Lower lobe of right lung (tissue), 2 donors: Measurements from ENCODE around the gene NSDHL. TPM values are rescaled to one million over a fixed set of nuclear protein-coding genes. Genes with fewer than 3 reads are reported as not detected.
"Not testable (repeated sequence)": the region's sequence is repeated elsewhere in the genome, so short reads cannot be mapped to it uniquely, and the experiment has no call there.

Source experiments
- ATAC-seq, 2 donors: fragments of 200-7000 bp; cut with Tn5 transposase; one replicate each; pipeline ENCODE4 v1.9.1; 2020 to 2022; ENCODE audit warnings: mild to moderate bottlenecking in 2 of 2, moderate library complexity in 2 of 2
- DNase-seq: peaks from one replicate; pipeline ENCODE4 v3.0.0-alpha.2; 2020
- H3K27ac ChIP-seq: fragments of 200-600 bp; one replicate; pipeline ENCODE4 v1.8.0; 2022
- H3K27me3 ChIP-seq: fragments of 200-600 bp; one replicate; pipeline ENCODE4 v1.8.0; 2022; ENCODE audit warnings: low read depth
- H3K36me3 ChIP-seq: fragments of 200-600 bp; one replicate; pipeline ENCODE4 v1.8.0; 2022; ENCODE audit warnings: mild to moderate bottlenecking
- H3K4me1 ChIP-seq: fragments of 200-600 bp; one replicate; pipeline ENCODE4 v1.8.0; 2022
- H3K4me3 ChIP-seq: fragments of 200-600 bp; one replicate; pipeline ENCODE4 v1.8.0; 2022; ENCODE audit warnings: mild to moderate bottlenecking
- H3K9me3 ChIP-seq: fragments of 200-600 bp; one replicate; pipeline ENCODE4 v1.8.0; 2022
- CTCF ChIP-seq: fragments of 200-600 bp; IDR thresholded peaks from one replicate; pipeline ENCODE4 v1.8.0; 2022; ENCODE audit warnings: antibody characterized with exemption, mild to moderate bottlenecking
- intact Hi-C: fragments of 100-400 bp; cut with DNase I; formaldehyde crosslinking; loops from one replicate; pipeline ENCODE4 v1.11.0; 2022
- total RNA-seq: library from RNA; stranded (reverse); fragmentation: NEBNext Ultra II Directional; extraction: Animal tissue kit (Norgen Biotek cat#: 25700); gene quantifications from one replicate; pipeline ENCODE4 v1.2.1, GENCODE V29; 2021
- donor health status: DM: no; HTN: yes; CAD: no; lungs with severe emphysema.

The NSDHL gene
- total RNA-seq, 1 donor from 2014 or later: 18.1 TPM

GRCh38 chrX:152832520-152832919 lies 1.7 kb downstream of the NSDHL start:
- H3K27me3 ChIP-seq: no peaks in the 10 kb centered on the region
- H3K27ac ChIP-seq: no peak overlapping the region
- no peak for ATAC-seq
- H3K4me1 ChIP-seq: no peaks in the 10 kb centered on the region
- TF ChIP-seq CTCF: no peak
- H3K4me3 ChIP-seq: no peak overlapping the region
- DNase-seq: no peak
- no peaks in the 10 kb centered on the region for H3K9me3 ChIP-seq
- intact Hi-C loops: no loop called here
- peaks cover 14% of the 10 kb centered on the region for H3K36me3 ChIP-seq

- intact Hi-C loops: no loop called here
- Histone ChIP-seq H3K9me3 (no peaks in the 10 kb centered on the region), H3K36me3 (peaks cover 6% of the 10 kb centered on the region), H3K27me3 (no peaks in the 10 kb centered on the region), H3K4me3 (no peak overlapping the region), H3K4me1 (no peaks in the 10 kb centered on the region), H3K27ac (no peak overlapping the region)
- no peak for TF ChIP-seq CTCF
- DNase-seq (no peak), ATAC-seq (no peak)
These were observed 2.5 kb downstream of the NSDHL start for GRCh38 chrX:152833378-152833777.

- H3K4me1 ChIP-seq, H3K27ac ChIP-seq, intact Hi-C loops, H3K4me3 ChIP-seq, H3K9me3 ChIP-seq, H3K36me3 ChIP-seq, ATAC-seq, H3K27me3 ChIP-seq, DNase-seq: not testable (repeated sequence)
These were observed 4.6 kb downstream of the NSDHL start for GRCh38 chrX:152835470-152835869.

GRCh38 chrX:152842772-152843338 lies 12.0 kb downstream of the NSDHL start:
- Histone ChIP-seq H3K9me3 (no peaks in the 10 kb centered on the region), H3K27ac (no peak overlapping the region), H3K27me3 (no peaks in the 10 kb centered on the region), H3K4me1 (no peaks in the 10 kb centered on the region), H3K4me3 (no peak overlapping the region), H3K36me3 (peaks cover 8% of the 10 kb centered on the region)
- TF ChIP-seq CTCF: no peak
- no peak for DNase-seq
- no peak for ATAC-seq
- intact Hi-C loops: no loop called here

- no peak overlapping the region for H3K4me3 ChIP-seq
- H3K27ac ChIP-seq: no peak overlapping the region
- no peaks in the 10 kb centered on the region for H3K4me1 ChIP-seq
- ATAC-seq: no peak
- no peaks in the 10 kb centered on the region for H3K9me3 ChIP-seq
- TF ChIP-seq CTCF: no peak
- peaks cover 8% of the 10 kb centered on the region for H3K36me3 ChIP-seq
- DNase-seq: no peak
- H3K27me3 ChIP-seq: no peaks in the 10 kb centered on the region
- intact Hi-C loops: no loop called here
These were observed 13.0 kb downstream of the NSDHL start for GRCh38 chrX:152843852-152844251.

GRCh38 chrX:152844256-152844655 lies 13.4 kb downstream of the NSDHL start:
- no peak overlapping the region for H3K4me3 ChIP-seq
- H3K36me3 ChIP-seq: peaks cover 8% of the 10 kb centered on the region
- no peak for TF ChIP-seq CTCF
- H3K4me1 ChIP-seq: no peaks in the 10 kb centered on the region
- no peaks in the 10 kb centered on the region for H3K9me3 ChIP-seq
- no peak for ATAC-seq
- intact Hi-C loops: no loop called here
- H3K27ac ChIP-seq: no peak overlapping the region
- no peaks in the 10 kb centered on the region for H3K27me3 ChIP-seq
- DNase-seq: no peak
